Measurements from ENCODE around the gene TMEM207. TPM values are rescaled to one million over a fixed set of nuclear protein-coding genes. Genes with fewer than 3 reads are reported as not detected.

TMEM207 gene
- total RNA-seq, 1 donor from 2014 or later: not detected

DNA sequence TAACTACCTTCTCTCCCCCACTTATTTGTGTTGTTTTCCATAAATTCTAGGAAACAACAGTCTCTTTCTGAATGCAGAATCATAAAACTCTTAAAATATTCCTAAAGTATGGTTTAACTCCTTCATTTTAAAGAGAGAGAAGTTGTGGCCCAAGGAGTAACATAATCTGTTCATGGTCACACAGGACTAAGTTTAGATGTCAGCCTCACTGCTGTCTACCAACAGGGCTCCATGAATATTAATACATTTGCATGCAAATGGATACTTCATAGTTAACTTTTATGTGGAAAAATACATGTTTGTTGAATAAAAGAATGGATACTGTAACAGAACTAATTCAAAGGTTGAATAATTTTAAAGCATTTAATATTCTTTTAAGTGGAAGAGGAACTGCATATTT, 45.7 kb upstream of the TMEM207 start:
- DNase-seq (ENCODE audit: low spot score in 2 of 2, unreplicated experiment in 2 of 2): no peak
- Mint-ChIP-seq H3K4me3 (no peak overlapping the region), H3K27ac (no peak overlapping the region), H3K4me1 (peaks cover 2% of the 10 kb centered on the region), H3K9me3 (no peaks in the 10 kb centered on the region), H3K27me3 (ENCODE audit: low read depth) (peaks cover 6% of the 10 kb centered on the region), H3K36me3 (no peaks in the 10 kb centered on the region)
- TF ChIP-seq CTCF (IDR thresholded peaks at IDR 0.05; ENCODE audit: unreplicated experiment): no peak

DNA sequence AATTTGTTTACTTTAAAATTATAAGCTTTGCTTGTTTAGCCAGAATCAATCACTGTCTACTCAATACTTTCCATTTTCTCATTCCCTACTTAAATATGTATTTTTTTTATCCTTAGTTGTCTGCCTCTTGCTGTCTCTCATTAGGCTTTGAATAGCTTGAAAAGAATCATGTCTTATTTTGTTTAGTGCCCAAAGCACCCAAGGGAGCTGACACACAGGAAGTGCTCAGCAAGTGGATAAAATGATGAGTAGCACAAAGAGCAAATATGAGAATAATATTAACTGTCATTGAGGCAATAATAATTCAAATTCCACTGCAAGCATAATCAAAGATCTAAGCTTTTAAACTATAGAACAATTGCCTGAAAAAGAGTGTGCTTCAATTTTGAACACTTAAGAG, 45.2 kb upstream of the TMEM207 start:
- Mint-ChIP-seq H3K4me3 (no peak overlapping the region), H3K27ac (no peak overlapping the region), H3K27me3 (ENCODE audit: low read depth) (peaks cover 6% of the 10 kb centered on the region), H3K36me3 (no peaks in the 10 kb centered on the region), H3K4me1 (peaks cover 2% of the 10 kb centered on the region), H3K9me3 (no peaks in the 10 kb centered on the region)
- DNase-seq (ENCODE audit: low spot score in 2 of 2, unreplicated experiment in 2 of 2): no peak
- TF ChIP-seq CTCF (IDR thresholded peaks at IDR 0.05; ENCODE audit: unreplicated experiment): no peak

DNA sequence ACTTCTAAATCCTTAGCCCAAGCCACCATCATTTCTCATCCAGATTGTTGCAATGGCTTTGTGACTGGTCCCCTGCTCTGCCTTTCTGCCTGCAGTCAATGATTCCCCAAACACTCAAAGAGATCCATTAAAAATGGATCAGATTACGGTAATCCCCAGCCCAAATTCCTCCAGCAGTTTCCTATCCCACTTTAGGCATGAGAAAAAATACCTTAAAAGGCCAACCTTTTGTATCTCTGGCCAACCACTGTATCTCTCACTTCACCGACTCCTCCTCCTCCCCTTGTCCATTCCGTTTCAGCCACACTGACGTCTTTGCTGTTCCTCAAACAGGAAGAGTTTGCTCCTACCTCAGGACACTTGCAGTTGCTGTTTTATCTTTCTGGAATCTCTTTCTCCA, 43.3 kb upstream of the TMEM207 start:
- no peak for TF ChIP-seq CTCF (IDR thresholded peaks at IDR 0.05; ENCODE audit: unreplicated experiment)
- no peak for DNase-seq (ENCODE audit: low spot score in 2 of 2, unreplicated experiment in 2 of 2)
- Mint-ChIP-seq H3K36me3 (no peaks in the 10 kb centered on the region), H3K27me3 (ENCODE audit: low read depth) (peaks cover 13% of the 10 kb centered on the region), H3K4me3 (no peak overlapping the region), H3K9me3 (no peaks in the 10 kb centered on the region), H3K27ac (no peak overlapping the region), H3K4me1 (peaks cover 2% of the 10 kb centered on the region)

DNA sequence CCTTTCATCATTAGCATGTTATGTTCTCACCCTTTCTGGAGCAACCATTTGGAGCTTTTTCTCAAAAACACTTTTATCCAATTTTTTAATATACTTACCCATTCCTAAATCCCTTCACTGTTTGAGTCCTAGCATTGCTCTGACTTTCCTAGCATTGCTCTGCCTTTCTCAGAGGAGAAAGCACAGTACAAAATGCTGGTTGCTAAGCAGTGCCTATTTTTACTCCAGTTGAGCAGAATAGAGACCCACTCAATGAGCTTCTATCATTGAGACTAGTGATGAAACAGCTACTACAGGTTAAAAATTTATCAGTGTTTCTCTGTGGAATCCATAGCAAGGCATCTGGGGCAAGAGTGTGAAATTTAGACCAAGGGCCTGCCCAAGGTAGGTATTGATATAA, 42.4 kb upstream of the TMEM207 start:
- Mint-ChIP-seq H3K27ac (no peak overlapping the region), H3K9me3 (no peaks in the 10 kb centered on the region), H3K36me3 (no peaks in the 10 kb centered on the region), H3K27me3 (ENCODE audit: low read depth) (peaks cover 13% of the 10 kb centered on the region), H3K4me1 (peaks cover 3% of the 10 kb centered on the region), H3K4me3 (no peak overlapping the region)
- DNase-seq (ENCODE audit: low spot score in 2 of 2, unreplicated experiment in 2 of 2): no peak
- no peak for TF ChIP-seq CTCF (IDR thresholded peaks at IDR 0.05; ENCODE audit: unreplicated experiment)

GRCh38 chr3:190491533-190492054, 41.9 kb upstream of the TMEM207 start:
- Mint-ChIP-seq H3K36me3 (no peaks in the 10 kb centered on the region), H3K27ac (no peak overlapping the region), H3K9me3 (no peaks in the 10 kb centered on the region), H3K27me3 (ENCODE audit: low read depth) (peaks cover 13% of the 10 kb centered on the region), H3K4me3 (no peak overlapping the region), H3K4me1 (peaks cover 7% of the 10 kb centered on the region)
- TF ChIP-seq CTCF (IDR thresholded peaks at IDR 0.05; ENCODE audit: unreplicated experiment): no peak
- DNase-seq (ENCODE audit: low spot score in 2 of 2, unreplicated experiment in 2 of 2): no peak

Measured in mesothelial cell of epicardium (in vitro differentiated cells).